ENCODE results near the gene SULF2.

Gene SULF2

GRCh38 chr20:47818466-47818865, 33.2 kb upstream of the SULF2 start:
- no peak for DNase-seq (ENCODE audit: extremely low read depth, low read depth)
- TF ChIP-seq CTCF (IDR thresholded peaks at IDR 0.05; ENCODE audit: low read depth, low read length, missing control alignments) = no peak
- no peak overlapping the region for H3K4me3 ChIP-seq (replicated peaks; ENCODE audit: low read depth, low read length)

- TF ChIP-seq CTCF (IDR thresholded peaks at IDR 0.05; ENCODE audit: low read depth, low read length, missing control alignments) = no peak
Observed at GRCh38 chr20:47818016-47818415, 32.7 kb upstream of the SULF2 start.

GRCh38 chr20:47817573-47817972, 32.3 kb upstream of the SULF2 start:
- no peak overlapping the region for H3K4me3 ChIP-seq (replicated peaks; ENCODE audit: low read depth, low read length)
- TF ChIP-seq CTCF (IDR thresholded peaks at IDR 0.05; ENCODE audit: low read depth, low read length, missing control alignments) = no peak
- no peak for DNase-seq (ENCODE audit: extremely low read depth, low read depth)

More at GRCh38 chr20:47818016-47818415, 32.7 kb upstream of the SULF2 start:
- DNase-seq (ENCODE audit: extremely low read depth, low read depth) = no peak
- H3K4me3 ChIP-seq (replicated peaks; ENCODE audit: low read depth, low read length) = no peak overlapping the region

GRCh38 chr20:47816487-47817451, 31.5 kb upstream of the SULF2 start:
- H3K4me3 ChIP-seq (replicated peaks; ENCODE audit: low read depth, low read length) = no peak overlapping the region
- DNase-seq (ENCODE audit: extremely low read depth, low read depth) = no peak
- TF ChIP-seq CTCF (IDR thresholded peaks at IDR 0.05; ENCODE audit: low read depth, low read length, missing control alignments) = no peak

GRCh38 chr20:47815866-47816265, 30.6 kb upstream of the SULF2 start:
- DNase-seq (ENCODE audit: extremely low read depth, low read depth) = no peak
- no peak overlapping the region for H3K4me3 ChIP-seq (replicated peaks; ENCODE audit: low read depth, low read length)
- no peak for TF ChIP-seq CTCF (IDR thresholded peaks at IDR 0.05; ENCODE audit: low read depth, low read length, missing control alignments)

GRCh38 chr20:47815416-47815806, 30.1 kb upstream of the SULF2 start:
- TF ChIP-seq CTCF (IDR thresholded peaks at IDR 0.05; ENCODE audit: low read depth, low read length, missing control alignments) = no peak
- no peak for DNase-seq (ENCODE audit: extremely low read depth, low read depth)
- no peak overlapping the region for H3K4me3 ChIP-seq (replicated peaks; ENCODE audit: low read depth, low read length)
